WTC11 (cell line): ENCODE results near the gene HMCES.

ENCODE experiments used
- ATF3 ChIP-seq: sonication (generic); formaldehyde crosslinking; conservative IDR thresholded peaks from 2 replicates; pipeline ENCODE4 v1.8.1; 2022; ENCODE audit warnings: mild to moderate bottlenecking, missing genetic modification reagents
- KAT7 ChIP-seq: sonication (generic); formaldehyde crosslinking; IDR thresholded peaks from 2 replicates; pipeline ENCODE4 v1.8.1; 2023; ENCODE audit warnings: missing genetic modification reagents, mild to moderate bottlenecking, borderline replicate concordance
- TCF7 ChIP-seq: sonication (generic); formaldehyde crosslinking; IDR thresholded peaks from 2 replicates; pipeline ENCODE4 v1.8.0; 2022; ENCODE audit warnings: mild to moderate bottlenecking, low read depth, missing genetic modification reagents, moderate library complexity
- TEAD1 ChIP-seq: sonication (generic); formaldehyde crosslinking; IDR thresholded peaks from 2 replicates; pipeline ENCODE4 v1.8.0; 2022; ENCODE audit warnings: mild to moderate bottlenecking, missing genetic modification reagents
- TEAD4 ChIP-seq: sonication (generic); formaldehyde crosslinking; IDR thresholded peaks from 2 replicates; pipeline ENCODE4 v1.8.0; 2022; ENCODE audit warnings: mild to moderate bottlenecking, missing genetic modification reagents
- TF ChIP-seq, protein P1 (sequence below): sonication (generic); formaldehyde crosslinking; IDR thresholded peaks from 2 replicates; pipeline ENCODE4 v1.8.1; 2022; ENCODE audit warnings: low read depth, mild to moderate bottlenecking, moderate library complexity, missing genetic modification reagents, borderline replicate concordance
- TF ChIP-seq, protein P2 (sequence below): fragments of 200-600 bp; IDR thresholded peaks from 2 replicates; pipeline ENCODE4 v1.8.0; 2022; ENCODE audit warnings: antibody characterized with exemption

GRCh38 chr3:129288446-129288845 lies 9.8 kb downstream of the HMCES start:
- TF ChIP-seq, protein P1, sequence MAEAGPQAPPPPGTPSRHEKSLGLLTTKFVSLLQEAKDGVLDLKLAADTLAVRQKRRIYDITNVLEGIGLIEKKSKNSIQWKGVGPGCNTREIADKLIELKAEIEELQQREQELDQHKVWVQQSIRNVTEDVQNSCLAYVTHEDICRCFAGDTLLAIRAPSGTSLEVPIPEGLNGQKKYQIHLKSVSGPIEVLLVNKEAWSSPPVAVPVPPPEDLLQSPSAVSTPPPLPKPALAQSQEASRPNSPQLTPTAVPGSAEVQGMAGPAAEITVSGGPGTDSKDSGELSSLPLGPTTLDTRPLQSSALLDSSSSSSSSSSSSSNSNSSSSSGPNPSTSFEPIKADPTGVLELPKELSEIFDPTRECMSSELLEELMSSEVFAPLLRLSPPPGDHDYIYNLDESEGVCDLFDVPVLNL = no peak
- TF ChIP-seq TEAD1 (CRISPR knock-in tag) = no peak
- TF ChIP-seq, protein P2, sequence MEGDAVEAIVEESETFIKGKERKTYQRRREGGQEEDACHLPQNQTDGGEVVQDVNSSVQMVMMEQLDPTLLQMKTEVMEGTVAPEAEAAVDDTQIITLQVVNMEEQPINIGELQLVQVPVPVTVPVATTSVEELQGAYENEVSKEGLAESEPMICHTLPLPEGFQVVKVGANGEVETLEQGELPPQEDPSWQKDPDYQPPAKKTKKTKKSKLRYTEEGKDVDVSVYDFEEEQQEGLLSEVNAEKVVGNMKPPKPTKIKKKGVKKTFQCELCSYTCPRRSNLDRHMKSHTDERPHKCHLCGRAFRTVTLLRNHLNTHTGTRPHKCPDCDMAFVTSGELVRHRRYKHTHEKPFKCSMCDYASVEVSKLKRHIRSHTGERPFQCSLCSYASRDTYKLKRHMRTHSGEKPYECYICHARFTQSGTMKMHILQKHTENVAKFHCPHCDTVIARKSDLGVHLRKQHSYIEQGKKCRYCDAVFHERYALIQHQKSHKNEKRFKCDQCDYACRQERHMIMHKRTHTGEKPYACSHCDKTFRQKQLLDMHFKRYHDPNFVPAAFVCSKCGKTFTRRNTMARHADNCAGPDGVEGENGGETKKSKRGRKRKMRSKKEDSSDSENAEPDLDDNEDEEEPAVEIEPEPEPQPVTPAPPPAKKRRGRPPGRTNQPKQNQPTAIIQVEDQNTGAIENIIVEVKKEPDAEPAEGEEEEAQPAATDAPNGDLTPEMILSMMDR = no peak
- no peak for TF ChIP-seq TCF7 (CRISPR knock-in tag)
- TF ChIP-seq KAT7 = no peak
- no peak for TF ChIP-seq TEAD4 (CRISPR knock-in tag)
- no peak for TF ChIP-seq ATF3 (CRISPR knock-in tag)
